NCI-H1417 (cell line): ENCODE measurements around the gene FRA10AC1.

Source experiments
- DNase-seq, 3 experiments: peaks; one replicate each; lab custom pipeline; 2025; lab: John Stamatoyannopoulos, UW

Gene FRA10AC1

GRCh38 chr10:93629647-93630305 lies 72.6 kb downstream of the FRA10AC1 start:
- no peak for DNase-seq

DNA sequence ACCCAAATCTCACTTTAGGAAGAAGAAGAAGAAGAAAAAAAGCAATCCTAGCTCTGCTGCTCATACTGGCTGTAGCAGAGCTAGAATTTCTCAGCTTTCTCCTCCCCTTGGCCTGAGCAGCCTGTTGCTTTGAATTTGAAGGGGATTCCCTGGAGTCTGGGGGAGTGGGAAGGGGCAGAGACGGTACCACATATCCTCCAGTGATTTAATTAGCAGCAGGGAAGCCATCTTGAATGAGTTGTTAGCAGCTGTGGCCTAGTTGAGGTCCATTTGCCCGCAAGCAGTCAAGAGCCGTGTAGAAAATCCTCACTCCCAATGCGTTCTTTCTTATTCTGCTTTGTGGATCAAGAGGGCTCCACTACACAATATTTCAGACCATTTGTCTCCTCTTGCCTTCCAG lies 73.5 kb downstream of the FRA10AC1 start:
- DNase-seq, result no peak

- DNase-seq, result no peak
Observed at GRCh38 chr10:93622942-93623341, 79.5 kb downstream of the FRA10AC1 start.

DNA sequence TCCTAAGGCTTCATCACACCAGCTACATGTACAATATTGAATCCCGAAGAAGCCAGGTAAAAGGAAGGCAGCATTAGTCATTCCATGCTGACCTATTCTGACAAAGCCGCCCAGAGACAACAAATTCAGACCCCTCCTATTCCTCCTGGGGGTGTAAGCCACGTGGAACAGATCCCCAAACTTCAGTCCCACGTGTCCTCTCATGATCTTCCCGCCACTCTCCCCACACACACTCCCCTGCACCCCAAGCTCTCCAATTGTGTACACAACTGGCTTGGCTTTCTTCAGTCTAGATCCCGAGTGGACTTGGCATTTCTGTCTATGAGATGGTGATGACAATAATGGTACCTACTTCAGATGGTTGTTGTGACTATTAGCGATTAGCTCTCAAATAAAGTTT lies 81.5 kb downstream of the FRA10AC1 start:
- no peak for DNase-seq
